ENCODE data around the gene NET1. TPM values are rescaled to one million over a fixed set of nuclear protein-coding genes. Genes with fewer than 3 reads are reported as not detected.

The NET1 gene
- total RNA-seq, 1 donor from 2014 or later: 11.3 TPM

DNA sequence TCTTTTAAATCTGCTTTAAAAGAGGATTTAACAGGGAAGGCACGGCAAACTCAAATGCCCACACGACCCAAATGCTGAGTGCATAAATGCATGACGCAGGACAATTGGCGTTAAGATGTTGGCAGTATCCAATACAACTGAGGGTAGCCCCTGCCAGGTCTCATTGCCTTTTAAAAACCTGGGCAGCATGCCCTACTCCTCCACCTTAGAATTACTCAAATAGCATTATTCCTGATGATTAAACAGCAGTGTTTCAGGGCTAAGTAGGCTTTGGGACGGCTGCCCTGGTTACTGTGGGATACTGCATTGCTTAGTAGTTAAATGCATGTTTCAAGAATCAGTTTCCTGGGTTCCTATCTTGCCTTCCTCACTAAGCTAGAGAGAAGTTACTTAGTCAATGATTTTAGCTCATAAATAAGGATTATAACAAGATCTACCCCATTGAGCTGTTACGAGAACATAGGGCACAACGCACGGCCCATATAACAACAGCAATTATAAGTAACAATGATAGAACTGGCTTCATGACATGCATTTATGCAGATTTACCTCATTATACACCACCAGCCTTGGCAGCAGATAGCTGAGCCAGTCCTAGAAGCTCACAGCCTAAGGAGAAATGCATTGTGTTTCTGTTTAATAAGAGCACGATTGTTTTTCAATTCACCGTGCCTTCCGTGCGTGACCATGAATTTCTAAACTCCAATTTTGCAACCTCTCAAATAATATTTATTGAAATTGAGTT, 15.6 kb upstream of the NET1 start:
- TF ChIP-seq, protein P1, sequence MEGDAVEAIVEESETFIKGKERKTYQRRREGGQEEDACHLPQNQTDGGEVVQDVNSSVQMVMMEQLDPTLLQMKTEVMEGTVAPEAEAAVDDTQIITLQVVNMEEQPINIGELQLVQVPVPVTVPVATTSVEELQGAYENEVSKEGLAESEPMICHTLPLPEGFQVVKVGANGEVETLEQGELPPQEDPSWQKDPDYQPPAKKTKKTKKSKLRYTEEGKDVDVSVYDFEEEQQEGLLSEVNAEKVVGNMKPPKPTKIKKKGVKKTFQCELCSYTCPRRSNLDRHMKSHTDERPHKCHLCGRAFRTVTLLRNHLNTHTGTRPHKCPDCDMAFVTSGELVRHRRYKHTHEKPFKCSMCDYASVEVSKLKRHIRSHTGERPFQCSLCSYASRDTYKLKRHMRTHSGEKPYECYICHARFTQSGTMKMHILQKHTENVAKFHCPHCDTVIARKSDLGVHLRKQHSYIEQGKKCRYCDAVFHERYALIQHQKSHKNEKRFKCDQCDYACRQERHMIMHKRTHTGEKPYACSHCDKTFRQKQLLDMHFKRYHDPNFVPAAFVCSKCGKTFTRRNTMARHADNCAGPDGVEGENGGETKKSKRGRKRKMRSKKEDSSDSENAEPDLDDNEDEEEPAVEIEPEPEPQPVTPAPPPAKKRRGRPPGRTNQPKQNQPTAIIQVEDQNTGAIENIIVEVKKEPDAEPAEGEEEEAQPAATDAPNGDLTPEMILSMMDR (IDR thresholded peaks at IDR 0.05): no peak
- no peaks in the 10 kb centered on the region for H3K36me3 Mint-ChIP-seq (ENCODE audit: unreplicated experiment)
- no peaks in the 10 kb centered on the region for H3K4me1 Mint-ChIP-seq (ENCODE audit: unreplicated experiment)
- no peak overlapping the region for H3K27ac Mint-ChIP-seq (ENCODE audit: unreplicated experiment)
- no peak for DNase-seq (ENCODE audit: extremely low spot score, unreplicated experiment)
- H3K9me3 Mint-ChIP-seq (ENCODE audit: unreplicated experiment): peaks cover 11% of the 10 kb centered on the region
- H3K27me3 Mint-ChIP-seq (ENCODE audit: unreplicated experiment): peaks cover 31% of the 10 kb centered on the region
- no peak overlapping the region for H3K4me3 Mint-ChIP-seq (ENCODE audit: unreplicated experiment)

DNA sequence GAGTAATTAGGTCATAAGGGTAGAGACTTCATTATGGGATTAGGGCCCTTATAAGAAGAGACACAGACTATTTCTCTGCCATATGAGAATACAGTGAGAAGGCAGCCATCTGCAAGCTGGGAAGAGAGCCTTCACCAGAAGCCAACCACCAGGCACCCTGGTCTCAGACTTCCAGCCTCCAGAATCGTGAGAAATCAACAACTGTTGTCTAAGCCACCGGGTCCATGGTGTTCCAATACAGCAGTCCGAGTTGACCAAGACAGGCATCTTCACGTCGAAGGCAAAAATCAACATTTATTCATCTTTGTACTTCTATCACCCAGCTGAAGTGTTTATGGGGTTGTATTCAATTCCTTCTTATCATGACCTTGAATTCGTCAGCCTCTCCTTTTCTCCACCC, 13.0 kb upstream of the NET1 start:
- Mint-ChIP-seq H3K27ac (ENCODE audit: unreplicated experiment) (no peak overlapping the region), H3K4me1 (ENCODE audit: unreplicated experiment) (no peaks in the 10 kb centered on the region), H3K27me3 (ENCODE audit: unreplicated experiment) (peaks cover 55% of the 10 kb centered on the region), H3K9me3 (ENCODE audit: unreplicated experiment) (no peaks in the 10 kb centered on the region), H3K4me3 (ENCODE audit: unreplicated experiment) (no peak overlapping the region), H3K36me3 (ENCODE audit: unreplicated experiment) (no peaks in the 10 kb centered on the region)
- no peak for DNase-seq (ENCODE audit: extremely low spot score, unreplicated experiment)
- TF ChIP-seq, protein P1 (IDR thresholded peaks at IDR 0.05): no peak

DNA sequence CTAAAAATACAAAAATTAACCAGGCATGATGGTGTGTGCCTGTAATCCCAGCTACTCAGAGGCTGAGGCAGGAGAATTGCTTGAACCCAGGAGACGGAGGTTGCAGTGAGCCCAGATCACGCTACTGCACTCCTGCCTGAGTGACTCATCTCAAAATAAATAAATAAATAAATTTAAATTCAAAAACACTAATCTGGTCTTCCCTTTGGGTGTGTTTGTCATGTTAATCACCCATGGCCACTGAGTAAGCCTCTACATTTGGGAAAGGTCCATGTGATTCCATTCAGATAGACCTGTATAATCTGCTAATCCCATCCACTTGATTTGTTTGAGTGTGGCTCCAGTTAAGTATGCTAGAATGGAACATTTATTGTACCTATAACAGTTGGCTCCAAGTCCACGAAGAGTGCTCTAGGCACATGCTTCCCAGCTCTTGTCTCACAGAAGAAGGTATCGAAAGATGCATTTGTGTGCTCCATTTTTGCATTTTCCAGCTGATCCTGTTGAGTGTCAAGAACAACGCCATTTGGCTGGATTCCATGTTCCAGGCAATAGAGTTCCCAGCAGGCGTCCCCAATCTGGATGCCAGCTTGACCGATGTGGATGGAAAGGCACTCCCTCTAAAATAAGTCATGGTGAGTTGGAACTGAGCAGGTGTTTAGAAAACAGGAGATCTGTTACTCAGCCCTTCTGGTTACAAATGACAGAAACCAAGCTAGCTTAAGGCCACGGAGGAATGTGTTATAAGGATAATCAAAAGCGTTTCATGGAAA, 11.7 kb upstream of the NET1 start:
- Mint-ChIP-seq H3K27me3 (ENCODE audit: unreplicated experiment) (peaks cover 61% of the 10 kb centered on the region), H3K9me3 (ENCODE audit: unreplicated experiment) (no peaks in the 10 kb centered on the region), H3K36me3 (ENCODE audit: unreplicated experiment) (no peaks in the 10 kb centered on the region), H3K4me3 (ENCODE audit: unreplicated experiment) (no peak overlapping the region), H3K27ac (ENCODE audit: unreplicated experiment) (no peak overlapping the region), H3K4me1 (ENCODE audit: unreplicated experiment) (no peaks in the 10 kb centered on the region)
- no peak for DNase-seq (ENCODE audit: extremely low spot score, unreplicated experiment)
- TF ChIP-seq, protein P1 (IDR thresholded peaks at IDR 0.05): no peak

DNA sequence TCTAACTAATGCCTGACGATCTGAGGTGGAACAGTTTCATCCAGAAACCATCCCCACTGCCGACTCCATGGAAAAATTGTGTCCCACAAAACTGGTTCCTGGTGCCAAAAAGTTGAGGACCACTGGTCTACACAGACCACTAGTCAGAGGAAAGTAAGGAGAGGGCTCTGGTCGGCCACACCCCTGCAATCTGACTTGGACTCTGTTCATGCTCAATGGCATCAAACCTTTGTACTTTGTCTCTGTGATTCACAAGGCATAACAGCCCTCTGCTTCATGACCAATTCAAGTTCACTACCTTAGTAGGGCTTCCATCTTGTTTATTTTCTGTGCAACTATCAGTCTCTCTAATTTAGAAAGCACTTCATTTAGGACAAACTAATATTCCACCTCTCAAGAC, 9.6 kb upstream of the NET1 start:
- no peak overlapping the region for H3K4me3 Mint-ChIP-seq (ENCODE audit: unreplicated experiment)
- no peaks in the 10 kb centered on the region for H3K36me3 Mint-ChIP-seq (ENCODE audit: unreplicated experiment)
- TF ChIP-seq, protein P1 (IDR thresholded peaks at IDR 0.05): no peak
- no peaks in the 10 kb centered on the region for H3K4me1 Mint-ChIP-seq (ENCODE audit: unreplicated experiment)
- DNase-seq (ENCODE audit: extremely low spot score, unreplicated experiment): no peak
- H3K27ac Mint-ChIP-seq (ENCODE audit: unreplicated experiment): no peak overlapping the region
- no peaks in the 10 kb centered on the region for H3K9me3 Mint-ChIP-seq (ENCODE audit: unreplicated experiment)
- H3K27me3 Mint-ChIP-seq (ENCODE audit: unreplicated experiment): peaks cover 54% of the 10 kb centered on the region
